Stomach (tissue), 9 donors: Measurements from ENCODE around the gene NPAS3. TPM values are rescaled to one million over a fixed set of nuclear protein-coding genes. Genes with fewer than 3 reads are reported as not detected.

Source experiments
- DNase-seq, 2 donors: peaks; one replicate each; pipeline versions ENCODE4 v3.0.0 to v3.0.0-alpha.2; 2013 to 2019
- H3K27ac ChIP-seq, 5 donors: fragments of 200-600 bp in 4 of 5; sonication (generic) in 4 of 5; one replicate each; pipeline ENCODE4 v1.5.1; 2013 to 2019; ENCODE audit warnings: mild to moderate bottlenecking in 1 of 5, moderate library complexity in 1 of 5
- H3K27me3 ChIP-seq, 3 donors: fragments of 200-600 bp; sonication (generic); one replicate each; pipeline ENCODE4 v1.5.1; 2017 to 2019; ENCODE audit warnings: mixed run types in 1 of 3
- H3K36me3 ChIP-seq, 4 donors: fragments of 200-600 bp; sonication (generic); 1 replicate in 3 of 4; 2 replicates in 1 of 4; pipeline ENCODE4 v1.5.1; 2016 to 2019
- H3K4me1 ChIP-seq, 4 donors: fragments of 200-600 bp; sonication (generic); one replicate each; pipeline ENCODE4 v1.5.1; 2016 to 2019
- H3K4me3 ChIP-seq, 4 donors: fragments of 200-600 bp; sonication (generic) in 3 of 4; one replicate each; pipeline ENCODE4 v1.5.1; 2016 to 2019; ENCODE audit warnings: mild to moderate bottlenecking in 1 of 4
- H3K9me3 ChIP-seq, 4 donors: fragments of 200-600 bp; sonication (generic); one replicate each; pipeline ENCODE4 v1.5.1; 2016 to 2019
- EP300 ChIP-seq: sonication (generic); formaldehyde crosslinking; IDR thresholded peaks from one replicate; pipeline ENCODE4 v1.6.1; 2017; ENCODE audit warnings: antibody characterized with exemption
- POLR2A ChIP-seq, 4 donors: fragments of 450-650 bp; IDR thresholded peaks; one replicate each; pipeline ENCODE4 v1.6.1; 2016; ENCODE audit warnings: antibody characterized with exemption in 4 of 4, control low read depth in 2 of 4, mild to moderate bottlenecking in 1 of 4, moderate library complexity in 1 of 4
- POLR2AphosphoS5 ChIP-seq, 3 donors: sonication (generic); formaldehyde crosslinking; IDR thresholded peaks; one replicate each; pipeline ENCODE4 v1.6.1; 2016; ENCODE audit warnings: antibody characterized with exemption in 3 of 3
- WGBS, 5 donors: extraction: QIAGEN DNeasy Blood & Tissue Kit in 3 of 5; methylation state at CpG; one replicate each; pipeline versions ENCODE4 v1.1.5 to v1.1.7; 2013 to 2018; 5-methylcytosine and 5-hydroxymethylcytosine counted together
- intact Hi-C: fragments of 100-400 bp; cut with DNase I; formaldehyde crosslinking; loops from one replicate; pipeline ENCODE4 v1.15.1; 2023; ENCODE audit warnings: low total_unique reads
- polyA plus RNA-seq, 3 donors: library from polyadenylated mRNA; stranded (reverse); fragments of 200-250 nt; gene quantifications; one replicate each; pipeline ENCODE4 v1.2.3, GENCODE V29; 2013
- total RNA-seq, 5 donors: library from RNA; depleted of rRNA; stranded (reverse); fragments of >200 nt; gene quantifications; one replicate each; pipeline versions ENCODE4 v1.1.0 to v1.2.3, GENCODE V29; 2014 to 2016
- TF ChIP-seq, protein P1 (sequence below), 7 experiments: fragments of 450-650 bp in 4 of 7; fragments of 200-600 bp in 3 of 7; sonication (generic) in 3 of 7; IDR thresholded peaks; one replicate each; pipeline ENCODE4 v1.5.1; 2016 to 2019; ENCODE audit warnings: antibody characterized with exemption in 7 of 7, control low read depth in 2 of 7, mild to moderate bottlenecking in 1 of 7
- donor health status: healthy with polysubstance abuse.
- donor health status: Bipolar disorder and iron deficiency.
- donor health status: healthy.

NPAS3 gene
- total and polyA plus RNA-seq, 8 donors = under 0.01 to 7.9 (median 0.76) TPM; not detected in 1

DNA sequence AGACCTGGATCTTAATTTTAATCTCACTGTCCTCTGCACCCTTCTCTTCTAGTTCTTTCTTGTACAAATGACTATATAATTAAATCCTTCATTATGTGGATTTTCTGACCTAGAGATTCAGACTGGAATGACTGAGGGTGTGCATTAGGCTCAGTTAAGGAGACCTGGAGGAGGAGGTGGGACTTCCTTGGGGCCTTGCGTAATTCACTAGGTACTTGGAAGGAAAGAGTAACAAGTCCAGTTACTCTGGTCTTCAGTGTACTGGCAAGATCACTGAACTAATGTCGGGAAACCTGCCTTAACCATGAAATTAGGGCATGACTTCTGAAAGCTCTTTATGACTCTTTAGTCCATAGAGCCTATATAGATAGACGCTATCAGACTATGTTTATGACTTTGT is 570.8 kb downstream of the NPAS3 start:
- Histone ChIP-seq H3K4me1 (no peaks in the 10 kb centered on the region), H3K36me3 (no peaks in the 10 kb centered on the region), H3K27ac (no peak overlapping the region), H3K9me3 (no peaks in the 10 kb centered on the region), H3K4me3 (no peak overlapping the region), H3K27me3 (no peaks in the 10 kb centered on the region)
- 82 to 95% (median 93%) methylated on average over 3 of the region's 3 CpGs for WGBS, 5 donors
- DNase-seq = no peak
- intact Hi-C loops = no loop called here
- no peak for TF ChIP-seq EP300
- TF ChIP-seq POLR2A (IDR thresholded peaks at IDR 0.05) = no peak
- no peak for TF ChIP-seq POLR2AphosphoS5 (IDR thresholded peaks at IDR 0.05)

DNA sequence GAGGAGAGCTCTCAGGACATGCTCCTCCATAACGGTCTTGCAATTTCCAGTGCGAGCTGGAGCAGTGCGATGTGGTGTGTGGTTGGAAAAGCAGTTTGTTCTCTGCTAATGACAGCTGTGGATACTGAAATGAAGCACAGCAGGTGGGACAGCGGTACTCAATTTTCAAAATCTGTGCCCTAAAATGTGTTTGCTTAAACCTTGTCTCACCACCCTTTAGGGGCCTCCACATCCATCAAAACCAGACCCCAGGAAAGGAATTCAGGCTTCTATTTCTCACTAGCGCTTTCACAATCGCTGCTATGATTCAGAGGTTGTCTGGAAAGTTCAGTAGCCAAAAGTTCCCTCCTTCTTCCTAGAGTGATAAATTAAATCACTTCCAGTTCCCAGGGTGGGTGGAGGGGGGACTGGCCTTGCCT is 571.4 kb downstream of the NPAS3 start:
- H3K9me3 ChIP-seq = no peaks in the 10 kb centered on the region
- intact Hi-C loops = no loop called here
- H3K4me1 ChIP-seq = no peaks in the 10 kb centered on the region
- WGBS, 5 donors = 72 to 85% (median 80%) methylated on average over 6 of the region's 6 CpGs
- no peaks in the 10 kb centered on the region for H3K36me3 ChIP-seq
- peak in 1 of 2 donors; percentile 30 for DNase-seq
- H3K27me3 ChIP-seq = no peaks in the 10 kb centered on the region
- no peak overlapping the region for H3K4me3 ChIP-seq
- H3K27ac ChIP-seq = no peak overlapping the region
- TF ChIP-seq, protein P1, sequence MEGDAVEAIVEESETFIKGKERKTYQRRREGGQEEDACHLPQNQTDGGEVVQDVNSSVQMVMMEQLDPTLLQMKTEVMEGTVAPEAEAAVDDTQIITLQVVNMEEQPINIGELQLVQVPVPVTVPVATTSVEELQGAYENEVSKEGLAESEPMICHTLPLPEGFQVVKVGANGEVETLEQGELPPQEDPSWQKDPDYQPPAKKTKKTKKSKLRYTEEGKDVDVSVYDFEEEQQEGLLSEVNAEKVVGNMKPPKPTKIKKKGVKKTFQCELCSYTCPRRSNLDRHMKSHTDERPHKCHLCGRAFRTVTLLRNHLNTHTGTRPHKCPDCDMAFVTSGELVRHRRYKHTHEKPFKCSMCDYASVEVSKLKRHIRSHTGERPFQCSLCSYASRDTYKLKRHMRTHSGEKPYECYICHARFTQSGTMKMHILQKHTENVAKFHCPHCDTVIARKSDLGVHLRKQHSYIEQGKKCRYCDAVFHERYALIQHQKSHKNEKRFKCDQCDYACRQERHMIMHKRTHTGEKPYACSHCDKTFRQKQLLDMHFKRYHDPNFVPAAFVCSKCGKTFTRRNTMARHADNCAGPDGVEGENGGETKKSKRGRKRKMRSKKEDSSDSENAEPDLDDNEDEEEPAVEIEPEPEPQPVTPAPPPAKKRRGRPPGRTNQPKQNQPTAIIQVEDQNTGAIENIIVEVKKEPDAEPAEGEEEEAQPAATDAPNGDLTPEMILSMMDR (IDR thresholded peaks at IDR 0.05) = no peak
- TF ChIP-seq POLR2A (IDR thresholded peaks at IDR 0.05) (no peak), EP300 (no peak), POLR2AphosphoS5 (IDR thresholded peaks at IDR 0.05) (no peak)

DNA sequence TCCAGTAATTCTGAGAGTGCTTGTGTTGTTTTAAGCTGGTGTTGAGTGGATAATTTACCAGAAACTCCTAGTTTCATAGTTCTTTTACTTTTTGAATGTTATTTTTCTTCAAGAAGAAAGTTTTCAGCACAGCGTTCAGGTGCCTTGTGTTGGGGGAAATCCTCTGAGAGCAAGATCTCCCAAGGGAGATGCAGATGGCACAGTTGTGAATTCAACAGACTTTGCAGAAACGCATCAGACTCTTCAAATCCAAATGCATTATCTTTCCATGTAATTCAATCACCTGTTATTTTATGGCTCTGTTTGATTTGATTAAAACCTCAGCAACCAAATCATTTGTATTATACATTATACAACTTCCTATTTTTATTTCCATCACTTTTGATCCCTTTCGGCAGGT is 572.3 kb downstream of the NPAS3 start:
- H3K36me3 ChIP-seq = no peaks in the 10 kb centered on the region
- H3K4me1 ChIP-seq = no peaks in the 10 kb centered on the region
- no peak for TF ChIP-seq EP300
- TF ChIP-seq POLR2AphosphoS5 (IDR thresholded peaks at IDR 0.05) = no peak
- TF ChIP-seq, protein P1 (IDR thresholded peaks at IDR 0.05) = no peak
- TF ChIP-seq POLR2A (IDR thresholded peaks at IDR 0.05) = no peak
- H3K27ac ChIP-seq = no peak overlapping the region
- H3K27me3 ChIP-seq = no peaks in the 10 kb centered on the region
- 82 to 93% (median 90%) methylated on average over 3 of the region's 3 CpGs for WGBS, 5 donors
- H3K4me3 ChIP-seq = no peak overlapping the region
- H3K9me3 ChIP-seq = no peaks in the 10 kb centered on the region
- intact Hi-C loops = no loop called here
- DNase-seq = no peak

DNA sequence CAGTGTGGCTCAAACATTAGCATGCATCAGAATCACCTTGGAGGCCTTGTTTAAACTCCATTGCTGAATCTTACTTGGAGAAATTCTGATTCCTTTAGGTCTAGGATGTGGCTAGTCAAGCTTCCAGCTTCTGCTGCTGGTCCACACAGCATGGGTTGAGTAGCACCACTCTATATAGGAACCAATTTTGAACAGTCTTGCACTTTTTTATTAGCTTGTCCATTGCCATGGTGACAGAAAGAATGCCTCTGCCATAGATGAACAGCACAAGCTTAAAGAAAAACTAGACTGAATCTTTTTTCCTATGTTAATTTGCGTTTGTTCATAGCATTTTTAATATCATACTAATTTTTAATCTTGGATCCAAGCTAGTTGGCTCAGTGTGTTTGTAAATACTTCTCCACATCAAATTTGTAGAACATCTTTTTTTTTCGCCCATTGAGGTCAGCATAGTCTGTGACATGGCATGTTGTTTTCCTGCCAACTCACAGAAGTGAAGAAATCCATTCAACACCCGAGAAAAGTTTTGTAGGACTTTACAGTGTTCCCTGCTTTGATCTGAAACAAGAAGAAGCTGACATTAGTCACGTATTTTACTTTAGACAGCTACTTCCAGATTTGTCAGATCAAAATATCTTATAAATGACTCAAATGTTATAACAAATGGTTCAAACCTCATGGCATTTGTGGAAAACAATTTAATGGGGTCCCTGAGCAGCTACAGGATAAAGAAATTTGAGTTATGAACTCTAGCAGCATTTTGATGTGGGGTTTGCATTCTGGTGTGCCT is 573.4 kb downstream of the NPAS3 start:
- H3K27me3 ChIP-seq = no peaks in the 10 kb centered on the region
- intact Hi-C loops = no loop called here
- no peak for DNase-seq
- no peak overlapping the region for H3K27ac ChIP-seq
- 70 to 76% (median 75%) methylated on average over 4 of the region's 4 CpGs for WGBS, 5 donors
- H3K9me3 ChIP-seq = no peaks in the 10 kb centered on the region
- no peak overlapping the region for H3K4me3 ChIP-seq
- TF ChIP-seq EP300 = no peak
- H3K4me1 ChIP-seq = no peaks in the 10 kb centered on the region
- no peaks in the 10 kb centered on the region for H3K36me3 ChIP-seq

DNA sequence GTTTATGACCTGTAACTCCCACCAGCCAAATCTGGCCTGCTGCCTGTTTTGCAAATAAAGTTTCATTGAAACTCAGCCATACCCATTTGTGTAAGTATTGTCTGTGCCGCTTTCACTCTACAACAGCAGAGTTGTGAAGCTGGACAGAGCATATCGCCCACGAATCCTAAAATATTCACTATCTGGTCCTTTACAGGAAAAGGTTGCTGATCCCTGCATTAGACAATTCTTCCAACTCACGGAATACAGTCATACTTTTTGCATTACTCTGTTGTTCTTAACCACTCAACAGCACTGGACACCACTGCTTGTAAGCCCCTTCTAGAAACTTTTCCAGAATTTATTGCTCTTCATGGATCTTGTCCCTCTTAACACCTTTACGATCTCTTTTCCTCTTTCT is 576.8 kb downstream of the NPAS3 start:
- no peak for DNase-seq
- Histone ChIP-seq H3K27me3 (no peaks in the 10 kb centered on the region), H3K36me3 (no peaks in the 10 kb centered on the region), H3K27ac (no peak overlapping the region), H3K4me1 (no peaks in the 10 kb centered on the region), H3K9me3 (no peaks in the 10 kb centered on the region), H3K4me3 (no peak overlapping the region)
- intact Hi-C loops = no loop called here
- 68 to 89% (median 80%) methylated on average over 5 of the region's 5 CpGs for WGBS, 5 donors
- no peak for TF ChIP-seq POLR2AphosphoS5 (IDR thresholded peaks at IDR 0.05)
- no peak for TF ChIP-seq EP300
- no peak for TF ChIP-seq POLR2A (IDR thresholded peaks at IDR 0.05)
- TF ChIP-seq, protein P1 (IDR thresholded peaks at IDR 0.05) = no peak
